GM18498 (cell line): Measurements from ENCODE around the gene SLC41A3.
"Not testable (repeated sequence)": the region's sequence is repeated elsewhere in the genome, so short reads cannot be mapped to it uniquely, and the experiment has no call there.

ENCODE experiments used
- ATAC-seq: cut with Tn5 transposase; IDR thresholded peaks from one replicate; pipeline ENCODE4 v1.9.1; 2021; ENCODE audit warnings: mild to moderate bottlenecking, moderate library complexity; ENCODE audit not compliant: unreplicated experiment

SLC41A3 gene

DNA sequence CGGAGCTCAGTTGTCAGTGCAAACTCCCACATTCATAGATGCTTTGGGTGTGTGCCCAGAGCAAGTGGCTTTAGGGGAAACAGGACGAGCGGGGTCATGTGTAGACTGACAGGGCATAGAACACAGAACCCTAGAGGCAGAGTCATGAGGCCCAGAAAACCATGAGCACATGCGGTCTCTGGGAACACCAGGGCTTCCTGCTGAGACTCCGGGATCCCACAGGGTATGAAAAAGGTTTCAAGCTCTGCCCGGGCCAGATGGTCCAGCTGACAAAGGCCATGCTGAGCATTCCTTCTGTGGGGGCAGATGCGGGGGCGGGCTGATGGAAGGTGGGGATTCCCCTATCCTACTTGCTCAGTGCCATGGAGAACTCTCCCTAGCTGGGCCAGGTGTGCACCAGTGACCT, 70.2 kb downstream of the SLC41A3 start:
- ATAC-seq, result no peak

DNA sequence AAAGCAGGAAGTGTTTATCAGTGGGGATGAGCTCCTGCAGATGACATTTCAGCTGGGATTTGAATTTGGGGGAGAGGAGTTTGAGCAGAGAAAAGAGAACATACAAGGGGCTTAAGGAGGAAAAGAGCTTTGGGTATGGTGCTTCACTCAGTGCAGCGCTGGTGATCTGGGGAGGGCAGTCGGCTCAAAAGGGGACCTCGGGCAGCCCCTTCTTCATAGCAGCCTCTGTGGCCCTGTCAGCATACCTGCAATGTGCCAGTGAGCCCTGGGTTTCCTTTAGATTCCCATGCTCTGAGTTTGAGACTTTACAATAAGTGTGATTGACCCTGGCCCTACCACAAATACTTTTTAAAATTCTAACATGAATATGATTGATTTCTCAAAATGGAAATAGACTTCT, 74.7 kb downstream of the SLC41A3 start:
- ATAC-seq, result no peak

DNA sequence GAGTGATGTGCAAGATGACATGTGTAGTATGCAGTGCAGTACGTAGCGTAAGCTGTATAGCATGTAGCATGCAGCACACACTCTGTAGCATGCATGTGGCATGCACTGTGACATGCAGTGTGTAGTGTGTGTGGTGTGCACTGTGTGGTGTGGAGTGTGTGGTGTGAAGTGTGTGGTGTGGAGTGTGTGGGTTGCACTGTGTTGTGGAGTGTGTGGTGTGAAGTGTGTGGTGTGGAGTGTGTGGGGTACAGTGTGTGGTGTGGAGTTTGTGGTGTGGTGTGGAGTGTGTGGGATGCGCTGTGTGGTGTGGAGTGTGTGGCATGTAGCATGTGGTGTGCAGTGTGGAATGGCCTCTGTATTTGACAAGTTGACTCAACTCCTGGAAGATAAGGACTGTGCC, 75.7 kb downstream of the SLC41A3 start:
- no peak for ATAC-seq

DNA sequence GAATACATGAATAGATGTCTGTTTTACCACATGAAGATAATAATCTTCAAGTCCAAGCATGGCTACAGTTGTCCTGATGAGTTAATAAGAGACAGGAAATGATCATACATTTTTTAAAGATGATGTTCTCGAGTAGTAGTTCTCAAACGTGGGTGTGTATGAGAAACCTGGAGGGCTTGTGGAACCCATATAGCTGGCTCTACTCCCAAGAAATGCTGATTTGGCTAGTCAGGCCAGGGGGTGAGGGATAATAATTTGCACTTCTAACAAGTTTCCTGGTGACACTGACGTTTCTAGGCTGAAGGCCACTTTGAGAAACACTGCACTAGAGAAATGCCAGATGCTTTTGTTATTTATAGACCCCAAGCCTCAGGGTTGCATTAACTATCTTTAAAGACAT, 78.0 kb downstream of the SLC41A3 start:
- ATAC-seq, result no peak

DNA sequence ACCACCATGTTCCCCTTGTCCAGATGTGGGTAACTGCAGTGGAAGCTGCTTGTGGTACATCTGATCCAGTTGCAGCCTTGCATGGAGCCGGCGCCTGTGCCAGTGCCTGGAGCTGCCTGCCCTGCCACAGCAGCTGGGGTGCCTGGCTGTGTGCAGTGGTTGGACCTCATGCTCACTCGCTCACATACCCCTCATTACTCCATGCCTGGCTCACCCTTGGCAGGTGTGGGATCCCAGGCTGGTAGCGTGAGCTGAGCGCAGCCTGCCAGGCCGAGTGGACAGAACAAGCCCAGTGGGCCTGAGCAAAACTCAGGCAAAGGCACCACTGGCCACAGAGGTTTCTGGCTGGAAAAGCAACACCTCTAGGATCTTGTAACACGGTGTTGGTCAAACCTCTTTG, 79.2 kb downstream of the SLC41A3 start:
- ATAC-seq, result no peak

DNA sequence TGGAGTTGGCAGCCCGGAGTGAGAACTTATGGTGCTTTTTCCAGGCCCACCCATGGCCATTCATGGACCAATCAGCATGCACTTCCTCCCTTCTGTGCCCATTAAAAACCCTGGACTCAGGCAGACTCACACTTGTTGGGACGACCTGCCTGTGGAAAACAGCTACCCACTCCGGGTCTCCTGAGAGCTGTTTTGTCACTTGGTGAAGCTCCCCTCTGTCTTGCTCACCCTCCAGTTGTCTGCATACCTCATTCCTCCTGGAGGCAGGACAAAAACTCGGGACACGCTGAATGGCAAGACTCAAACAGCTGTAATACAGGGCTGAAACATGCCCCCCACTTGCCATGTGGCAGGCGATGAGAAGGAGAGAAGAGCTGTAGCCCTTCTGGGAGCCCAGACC, 79.7 kb downstream of the SLC41A3 start:
- ATAC-seq, result no peak

DNA sequence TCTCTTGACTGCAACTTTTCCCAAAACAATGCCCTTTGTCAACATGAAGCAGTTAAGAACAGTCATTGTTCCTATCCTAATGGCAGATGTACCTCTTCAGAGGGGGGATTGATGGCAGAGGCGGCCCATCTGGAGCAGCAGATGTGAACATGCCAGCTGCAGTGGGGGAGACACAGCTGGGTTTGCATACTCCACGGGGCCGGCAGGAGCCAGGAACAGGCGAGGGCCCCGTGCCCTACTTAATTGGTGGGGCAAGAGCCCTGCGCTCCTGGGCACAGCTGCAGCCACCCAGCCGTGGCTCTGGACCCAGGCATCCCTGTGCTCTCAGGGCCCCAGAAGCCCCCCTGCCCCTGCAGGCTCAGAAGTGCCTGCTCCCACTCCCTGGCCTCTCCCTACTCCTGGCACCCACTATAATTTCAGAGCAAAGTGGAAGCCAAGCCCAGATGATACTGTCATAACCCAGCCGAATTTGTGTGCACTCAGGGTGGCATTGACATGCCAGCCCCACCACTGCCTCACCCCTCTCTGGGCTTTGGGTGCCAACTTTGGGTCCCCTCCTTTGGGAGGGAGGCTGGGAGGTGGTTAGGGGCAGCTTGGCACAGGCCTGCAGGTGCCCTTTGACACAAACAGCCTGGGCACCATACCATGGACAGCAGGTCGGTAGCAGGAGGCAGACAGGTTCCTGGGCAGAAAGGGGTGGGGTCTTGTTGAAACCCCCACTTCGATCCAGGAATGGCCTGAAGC, 80.3 kb downstream of the SLC41A3 start:
- no peak for ATAC-seq

DNA sequence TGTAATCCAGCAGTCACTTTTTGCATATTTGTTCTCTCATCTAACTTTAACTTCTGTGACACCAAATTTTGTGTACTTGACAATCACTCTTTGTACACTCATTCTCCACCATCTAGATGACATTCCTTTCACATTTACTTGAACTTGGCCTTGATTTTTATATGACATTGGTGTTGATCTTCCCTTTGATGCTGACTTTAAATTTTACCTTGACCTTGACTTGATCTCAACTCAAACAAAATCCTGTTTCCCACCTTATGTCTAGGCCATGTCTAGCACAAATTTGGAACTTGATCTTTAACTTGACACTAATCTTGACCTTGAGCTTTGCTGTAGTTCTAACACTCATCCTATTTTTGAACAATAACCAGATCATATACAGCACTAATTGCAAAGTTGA, 81.7 kb downstream of the SLC41A3 start:
- ATAC-seq, result no peak

DNA sequence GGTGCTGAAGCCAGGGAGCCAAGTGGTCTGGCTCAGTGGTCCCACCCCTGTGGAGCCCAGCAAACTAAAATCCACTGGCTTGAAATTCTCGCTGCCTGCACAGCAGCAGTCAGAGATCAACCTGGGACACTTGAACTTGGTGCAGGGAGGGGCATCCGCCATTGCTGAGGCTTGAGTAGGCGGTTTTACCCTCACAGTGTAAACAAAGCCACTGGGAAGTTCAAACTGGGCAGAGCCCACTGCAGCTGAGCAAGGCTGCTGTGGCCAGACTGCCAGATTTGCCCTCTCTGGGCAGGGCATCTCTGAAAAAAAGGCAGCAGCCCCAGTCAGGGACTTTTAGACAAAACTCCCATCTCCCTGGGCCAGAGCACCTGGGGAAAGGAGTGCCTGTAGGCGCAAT, 87.2 kb downstream of the SLC41A3 start:
- not testable (repeated sequence) for ATAC-seq

DNA sequence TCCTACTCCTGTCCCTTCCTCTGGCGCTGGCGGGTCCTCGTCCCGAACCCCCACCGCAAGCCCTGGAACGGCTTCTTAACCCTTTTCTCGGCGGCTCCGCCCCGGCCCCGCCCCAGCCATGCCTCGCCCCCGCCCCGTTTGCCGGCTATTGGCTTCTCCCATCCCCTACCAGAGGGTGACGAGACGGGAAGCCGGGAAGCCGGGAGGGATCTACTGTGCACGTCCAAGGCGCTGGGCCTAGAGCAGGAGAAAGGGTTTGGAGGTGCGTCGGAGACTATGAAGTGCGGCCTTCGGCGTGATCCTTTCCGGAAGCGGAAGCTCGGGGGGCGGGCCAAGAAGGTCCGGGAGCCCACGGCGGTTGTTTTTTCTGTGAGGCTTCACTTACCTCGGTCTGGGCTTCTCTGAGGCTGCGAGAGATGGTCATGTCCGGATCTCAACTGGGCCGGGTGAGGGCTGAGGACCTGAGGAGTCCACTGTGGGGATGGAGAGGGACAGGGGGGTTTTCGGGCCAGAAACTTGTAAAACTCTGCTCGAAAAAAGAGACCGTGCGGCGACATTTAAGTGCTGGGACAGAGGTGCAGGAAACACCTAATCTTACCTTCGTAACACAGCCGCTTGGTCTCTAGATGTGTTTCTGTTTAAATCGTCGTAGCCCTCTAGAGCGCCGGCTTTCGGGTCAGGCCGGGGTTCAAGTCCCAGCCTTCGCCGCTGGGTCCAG, 93.5 kb downstream of the SLC41A3 start:
- ATAC-seq, result peak; percentile 95

DNA sequence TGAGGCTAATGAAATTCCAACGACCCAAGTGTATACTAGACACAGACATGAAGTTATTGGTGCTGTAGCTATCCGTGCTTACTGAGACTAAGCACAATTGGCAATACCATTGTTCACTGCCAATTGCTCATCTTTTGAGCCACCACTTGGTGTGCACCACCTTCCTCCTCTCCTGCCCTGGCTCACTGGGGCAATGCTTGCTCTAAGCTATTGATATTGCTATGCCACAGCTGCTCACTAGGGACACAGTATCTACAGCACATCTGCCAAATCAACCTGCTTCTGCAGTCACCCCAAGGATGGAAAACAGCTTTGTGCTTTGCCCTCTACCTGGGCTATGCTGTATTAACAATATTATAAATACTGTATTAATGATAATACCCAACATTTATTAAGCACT, 99.0 kb downstream of the SLC41A3 start:
- ATAC-seq, result not testable (repeated sequence)

DNA sequence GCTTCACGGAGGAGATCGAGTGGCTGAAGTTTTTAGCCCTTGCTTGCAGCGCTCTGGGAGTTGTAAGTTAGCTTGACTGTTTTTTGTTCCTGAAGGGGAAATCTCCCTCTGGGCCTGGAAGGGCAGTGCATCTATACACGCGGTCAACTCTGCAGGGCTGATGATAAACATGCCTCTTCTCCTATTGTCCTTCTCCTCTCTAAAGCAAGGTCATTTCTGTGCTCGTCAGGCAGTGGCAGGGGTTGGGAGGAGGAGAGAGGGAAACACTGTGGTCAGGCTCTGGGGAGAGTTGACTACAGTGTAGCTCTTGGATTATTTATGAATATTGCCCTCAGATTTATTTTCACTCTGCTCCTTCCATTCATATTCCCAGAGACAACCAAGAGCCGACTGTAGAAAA, 106.8 kb downstream of the SLC41A3 start:
- ATAC-seq, result not testable (repeated sequence)

DNA sequence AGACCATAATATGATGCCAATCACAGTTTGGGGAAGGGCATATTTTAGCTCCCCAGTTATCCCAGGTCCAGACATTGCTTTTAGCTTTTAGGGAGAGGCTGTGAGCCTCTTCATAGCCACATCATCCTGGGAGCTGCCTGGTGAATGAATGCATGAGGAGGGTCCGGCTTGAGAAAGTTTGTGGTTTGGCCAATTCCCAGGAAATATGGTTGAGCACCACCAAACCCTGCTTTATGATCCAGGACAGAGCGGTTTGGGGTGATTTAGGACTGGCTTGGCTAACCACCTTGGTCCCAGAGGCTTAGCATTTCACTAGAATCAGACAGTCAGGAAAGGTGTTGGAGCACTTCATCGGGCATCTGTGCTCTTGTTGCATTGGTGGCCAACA, 107.9 kb downstream of the SLC41A3 start:
- not testable (repeated sequence) for ATAC-seq

DNA sequence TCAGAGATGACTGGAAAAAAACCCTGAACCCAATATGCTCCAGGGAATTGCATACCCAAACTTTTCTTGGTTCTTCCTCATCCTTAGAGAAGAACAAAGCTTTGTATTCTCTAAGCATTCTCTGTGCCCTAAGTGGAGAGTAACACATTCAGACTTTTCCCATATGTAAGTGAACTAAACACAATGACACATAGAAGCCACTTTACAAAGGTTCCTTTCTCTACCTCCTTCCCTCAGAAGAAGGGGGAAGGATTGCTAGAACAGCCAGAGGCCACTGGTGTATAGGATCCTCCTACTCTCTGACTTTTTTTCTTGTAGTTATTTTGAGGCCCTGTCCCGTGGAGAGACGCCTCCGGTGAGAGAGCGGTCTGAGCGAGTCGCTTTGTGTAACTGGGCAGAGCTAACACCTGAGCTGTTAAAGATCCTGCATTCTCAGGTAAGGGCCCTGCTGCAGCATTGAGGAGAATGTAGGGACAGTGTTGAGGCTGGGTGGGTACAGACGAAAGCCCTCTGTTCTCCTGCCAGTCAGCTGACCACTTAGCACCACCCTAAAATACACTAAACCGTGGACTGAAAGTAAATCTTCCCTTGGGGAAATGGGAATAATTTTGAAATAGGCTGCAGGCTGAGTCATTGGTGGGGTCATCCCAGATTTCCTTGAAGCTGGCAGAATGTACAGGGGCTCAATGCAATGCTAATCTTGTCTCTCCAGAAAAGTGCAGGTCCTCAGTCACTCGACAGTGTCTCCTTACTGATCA, 108.5 kb downstream of the SLC41A3 start:
- not testable (repeated sequence) for ATAC-seq

DNA sequence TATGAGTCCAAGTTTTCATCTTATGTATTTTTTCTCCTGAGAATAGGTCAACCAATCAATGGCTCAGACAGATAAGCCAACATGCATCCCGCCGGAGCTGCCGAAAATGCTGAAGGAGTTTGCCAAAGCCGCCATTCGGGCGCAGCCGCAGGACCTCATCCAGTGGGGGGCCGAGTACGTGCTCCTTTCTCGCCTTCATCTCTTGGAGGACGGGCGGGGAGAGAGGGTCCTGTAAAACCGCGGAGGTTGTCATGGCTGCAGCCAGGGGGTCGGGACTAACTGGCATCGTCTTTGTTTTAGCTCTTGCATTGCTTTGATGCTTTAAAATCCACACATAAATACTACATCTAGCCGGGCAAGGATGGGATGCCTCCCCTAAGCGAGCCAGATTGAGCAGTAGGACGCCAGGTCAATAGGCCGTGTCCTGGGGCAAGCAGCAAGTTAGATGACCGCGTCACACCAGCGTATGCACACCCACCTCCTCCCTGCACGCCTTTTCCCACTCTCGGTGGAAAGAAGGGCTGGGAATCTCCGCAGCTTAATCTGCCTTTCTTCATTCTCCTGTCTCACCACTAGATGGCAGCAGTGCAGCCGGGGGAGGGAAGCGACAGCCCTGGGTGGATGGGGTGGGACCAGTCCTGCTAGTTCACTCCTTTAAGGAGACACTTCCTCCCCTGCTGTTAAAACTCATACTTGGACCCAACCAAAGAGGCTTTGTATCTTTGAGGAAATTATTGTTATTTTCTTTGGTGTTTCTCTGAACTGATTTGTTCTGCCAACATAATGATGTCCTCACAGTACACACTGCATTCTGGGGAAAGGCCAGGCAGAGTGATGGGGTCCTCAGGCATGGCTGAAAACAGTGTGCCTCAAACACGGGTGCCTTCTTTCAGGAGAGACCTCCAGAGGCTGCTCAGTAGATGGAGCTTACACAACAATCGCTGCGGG, 111.7 kb downstream of the SLC41A3 start:
- ATAC-seq, result peak; percentile 55

DNA sequence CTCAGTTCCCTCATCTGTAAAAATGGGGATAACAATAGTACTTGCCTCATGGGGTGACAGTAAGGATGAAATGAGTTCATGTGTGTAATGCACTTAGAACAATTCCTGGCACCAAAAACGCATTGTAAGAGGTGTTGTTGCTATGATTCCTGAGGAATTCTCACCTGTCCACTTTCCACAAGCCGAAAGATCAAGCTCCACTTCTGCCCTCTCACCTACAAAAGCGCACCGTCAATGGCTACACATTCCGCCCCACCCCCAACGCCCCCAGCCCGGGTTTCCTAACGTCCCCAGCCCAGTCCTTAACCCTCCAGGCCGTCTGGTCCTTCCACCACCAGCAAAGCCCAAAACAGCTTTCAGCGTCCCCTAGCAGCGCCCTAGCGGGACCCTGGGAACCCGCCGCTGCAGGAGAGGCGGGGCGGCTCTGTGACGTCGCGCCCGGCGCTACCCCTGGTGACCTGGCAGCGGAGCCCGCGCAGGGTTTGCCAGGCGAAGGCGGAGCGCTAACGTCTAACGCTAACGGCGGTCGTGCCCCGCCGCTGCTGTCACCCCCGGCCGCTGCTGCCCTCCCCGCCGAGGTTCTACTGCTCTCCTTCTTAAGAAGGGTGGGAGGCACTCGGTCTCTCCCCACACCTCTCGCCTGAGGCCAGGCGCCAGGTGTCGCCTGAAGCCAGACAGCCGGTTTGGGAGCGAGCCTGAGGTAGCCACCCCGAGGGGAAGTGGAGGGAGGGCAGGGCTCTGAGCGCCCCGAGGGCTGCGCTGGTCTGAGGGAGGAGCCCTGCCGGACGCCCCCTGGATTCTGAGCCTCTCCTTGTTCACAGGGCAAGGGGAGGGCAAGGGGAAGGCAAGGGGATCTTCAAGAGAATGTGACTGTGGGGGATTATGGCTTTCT, 115.0 kb downstream of the SLC41A3 start, which contains the start of gene ROPN1B:
Gene ROPN1B, plus strand, starts transcription at position 478 of the 892 bp plus-strand sequence. CDS start 2,877 bp downstream, outside the sequence.
- peak; percentile 54 for ATAC-seq

DNA sequence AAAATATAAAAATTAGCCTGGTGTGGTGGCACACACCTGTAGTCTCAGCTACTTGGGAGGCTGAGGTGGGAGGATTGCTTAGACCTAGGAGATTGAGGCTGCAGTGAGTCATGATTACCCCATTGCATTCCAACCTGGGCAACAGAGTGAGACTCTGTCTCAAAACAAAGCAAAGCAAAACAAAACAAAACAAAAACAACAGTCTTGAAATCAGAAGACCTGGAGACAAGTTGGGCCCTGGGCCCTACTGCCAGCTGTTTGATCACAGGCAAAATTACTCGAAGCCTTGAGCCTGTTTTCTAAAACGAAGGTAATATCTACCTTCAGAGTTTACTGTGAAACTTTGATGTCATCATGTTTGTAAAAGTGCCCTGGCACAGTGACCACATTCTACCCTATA, 115.8 kb downstream of the SLC41A3 start:
- ATAC-seq, result not testable (repeated sequence)

DNA sequence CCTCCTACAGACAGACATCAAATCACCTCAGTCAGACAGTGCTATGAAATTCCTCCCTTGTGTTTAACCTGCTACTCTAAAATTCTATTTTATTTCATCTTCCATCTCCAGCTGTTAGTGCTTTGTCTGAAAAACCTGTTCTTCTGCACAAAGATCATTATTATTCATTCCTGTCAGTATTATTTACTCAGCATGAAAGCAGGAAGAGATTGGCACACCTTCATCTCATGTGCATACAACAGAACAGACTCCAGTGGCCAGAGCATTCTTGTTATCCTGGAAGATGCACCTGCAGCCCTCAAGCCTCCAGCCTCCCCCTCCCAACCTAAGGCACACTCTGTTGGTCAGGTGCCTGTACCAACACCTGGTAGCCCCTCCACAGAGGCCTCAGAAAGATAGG, 116.8 kb downstream of the SLC41A3 start:
- ATAC-seq, result no peak

DNA sequence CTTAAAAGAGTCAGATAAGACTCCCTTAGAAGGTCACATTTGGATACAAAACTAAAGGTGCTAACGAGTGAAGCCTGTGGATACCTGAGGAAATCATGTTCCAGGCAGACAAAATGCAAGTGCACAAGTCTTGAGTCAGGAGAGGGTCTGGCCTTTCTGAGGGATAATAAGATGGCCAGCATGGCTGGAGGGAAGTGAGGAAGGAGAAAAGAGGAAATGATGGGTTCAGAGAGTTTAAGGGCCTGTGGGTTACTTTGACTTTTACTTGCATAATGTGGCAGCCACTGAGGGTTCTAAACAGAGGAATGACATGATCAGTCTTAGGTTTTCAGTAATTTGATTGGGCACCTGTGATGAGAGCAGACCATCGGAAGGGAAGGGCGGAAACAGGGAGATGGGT, 118.4 kb downstream of the SLC41A3 start:
- no peak for ATAC-seq
